LNCaP clone FGC (cell line): Measurements from ENCODE around the gene CEP131.

Experiments
- DNase-seq: peaks from one replicate; pipeline ENCODE4 v3.0.0-alpha.2; 2011; ENCODE audit warnings: low read depth
- H3K4me3 ChIP-seq: 2 replicates; pipeline ENCODE4 v1.5.1; 2011; ENCODE audit warnings: mild to moderate bottlenecking, low read depth, low read length, control low read depth
- TF ChIP-seq, protein P1 (sequence below): IDR thresholded peaks from 2 replicates; pipeline ENCODE4 v1.5.1; 2012; ENCODE audit warnings: mild to moderate bottlenecking; ENCODE audit not compliant: control insufficient read depth, insufficient read depth; ENCODE audit errors: extremely low read depth

Gene CEP131

DNA sequence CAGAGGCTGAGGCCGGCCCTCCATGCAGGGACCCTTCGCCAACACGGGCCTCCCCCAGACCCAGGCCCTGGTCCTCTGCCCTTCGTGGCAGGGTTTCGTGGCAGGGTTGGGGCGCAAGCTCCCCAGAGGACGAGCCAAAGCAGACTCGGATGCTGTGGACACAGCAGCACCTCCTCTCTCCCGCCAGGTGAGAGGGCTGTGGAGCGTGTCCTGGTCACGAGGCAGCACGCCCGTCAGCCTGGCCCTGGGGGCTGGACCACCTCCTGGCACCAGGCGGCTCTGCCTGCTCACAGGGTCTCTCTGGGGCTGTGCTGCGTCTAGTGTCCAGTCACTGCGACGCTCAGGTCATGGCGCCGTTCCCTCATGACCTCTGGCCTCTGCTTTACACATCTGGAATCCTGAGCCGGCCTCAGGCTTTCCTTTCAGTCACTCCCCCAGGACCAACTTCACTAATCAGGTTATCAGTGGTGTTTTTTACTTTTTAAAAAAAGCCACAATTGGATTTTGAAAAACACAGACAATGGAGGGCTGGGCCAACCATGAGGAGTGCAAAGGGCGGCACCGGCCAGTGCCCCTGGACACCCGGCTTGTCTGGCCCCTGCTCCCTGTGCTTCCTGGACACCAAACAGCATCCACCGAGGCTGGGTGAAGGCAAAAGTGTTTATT is 21.7 kb upstream of the CEP131 start:
- no peak overlapping the region for H3K4me3 ChIP-seq
- TF ChIP-seq, protein P1, sequence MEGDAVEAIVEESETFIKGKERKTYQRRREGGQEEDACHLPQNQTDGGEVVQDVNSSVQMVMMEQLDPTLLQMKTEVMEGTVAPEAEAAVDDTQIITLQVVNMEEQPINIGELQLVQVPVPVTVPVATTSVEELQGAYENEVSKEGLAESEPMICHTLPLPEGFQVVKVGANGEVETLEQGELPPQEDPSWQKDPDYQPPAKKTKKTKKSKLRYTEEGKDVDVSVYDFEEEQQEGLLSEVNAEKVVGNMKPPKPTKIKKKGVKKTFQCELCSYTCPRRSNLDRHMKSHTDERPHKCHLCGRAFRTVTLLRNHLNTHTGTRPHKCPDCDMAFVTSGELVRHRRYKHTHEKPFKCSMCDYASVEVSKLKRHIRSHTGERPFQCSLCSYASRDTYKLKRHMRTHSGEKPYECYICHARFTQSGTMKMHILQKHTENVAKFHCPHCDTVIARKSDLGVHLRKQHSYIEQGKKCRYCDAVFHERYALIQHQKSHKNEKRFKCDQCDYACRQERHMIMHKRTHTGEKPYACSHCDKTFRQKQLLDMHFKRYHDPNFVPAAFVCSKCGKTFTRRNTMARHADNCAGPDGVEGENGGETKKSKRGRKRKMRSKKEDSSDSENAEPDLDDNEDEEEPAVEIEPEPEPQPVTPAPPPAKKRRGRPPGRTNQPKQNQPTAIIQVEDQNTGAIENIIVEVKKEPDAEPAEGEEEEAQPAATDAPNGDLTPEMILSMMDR = no peak
- DNase-seq = no peak

DNA sequence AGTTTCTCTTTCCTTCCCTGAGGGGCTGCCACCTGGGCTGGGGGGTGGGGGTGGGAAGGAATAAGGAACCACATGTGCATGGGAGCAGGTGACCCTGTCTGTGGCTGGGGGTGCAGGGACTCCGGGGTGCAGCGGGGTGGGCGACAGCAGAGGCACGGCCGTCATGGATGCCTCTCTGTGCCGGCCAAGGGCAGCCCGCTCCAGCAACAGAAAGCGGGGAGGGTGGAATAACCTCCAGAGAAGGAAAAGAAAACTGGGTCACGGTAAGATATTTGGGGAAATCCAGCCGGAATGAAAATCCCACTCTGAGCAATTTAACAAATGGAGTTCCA is 20.5 kb upstream of the CEP131 start:
- TF ChIP-seq, protein P1 = no peak
- no peak overlapping the region for H3K4me3 ChIP-seq
- DNase-seq = no peak

DNA sequence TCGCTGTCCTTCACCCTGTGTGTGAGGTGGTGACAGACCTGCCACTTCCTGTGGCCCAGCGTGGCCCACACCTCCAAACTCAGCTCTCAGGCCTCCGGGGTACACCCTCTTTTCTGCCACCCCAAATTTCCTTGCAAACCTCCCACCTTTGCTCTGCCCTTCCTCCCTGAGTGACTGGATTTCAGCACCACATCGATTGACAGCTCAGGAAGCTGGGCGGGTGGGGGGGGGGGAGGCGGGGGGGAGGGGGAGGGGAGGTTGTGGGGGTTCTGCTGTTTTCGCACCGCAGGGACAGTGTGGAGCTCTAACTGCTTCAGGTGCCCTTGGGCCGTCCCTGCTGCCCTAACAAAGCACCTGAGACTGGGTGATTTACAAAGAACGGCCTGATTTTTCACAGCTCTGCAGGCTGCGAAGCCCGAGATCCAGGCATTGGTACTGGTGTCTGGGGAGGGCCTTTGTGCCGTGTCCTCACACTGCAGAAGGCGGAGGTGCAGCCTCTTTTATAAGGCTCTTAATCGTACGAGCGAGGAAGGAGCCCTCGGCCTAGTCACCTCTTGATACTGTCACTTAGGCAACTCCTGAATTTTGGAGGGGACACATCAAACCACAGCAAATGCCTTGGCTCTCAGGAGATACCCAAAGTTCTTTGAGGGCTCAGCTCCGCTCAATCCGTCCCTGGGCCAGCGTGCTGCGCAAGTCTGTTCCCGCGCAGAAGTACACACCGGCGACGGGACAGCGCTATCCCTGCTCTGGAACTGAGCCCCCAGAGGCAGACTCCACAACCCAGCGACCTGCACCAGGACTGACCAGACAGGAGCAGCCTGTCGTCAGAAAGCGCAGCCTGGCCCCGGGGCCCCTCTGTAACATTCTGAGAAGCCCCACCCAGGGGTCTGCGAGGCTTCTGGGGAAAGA is 19.9 kb upstream of the CEP131 start:
- TF ChIP-seq, protein P1 = no peak
- no peak for DNase-seq
- no peak overlapping the region for H3K4me3 ChIP-seq

- no peak for DNase-seq
- H3K4me3 ChIP-seq = no peak overlapping the region
- TF ChIP-seq, protein P1 = peak; percentile 63
Observed at GRCh38 chr17:81241648-81242420, 19.1 kb upstream of the CEP131 start.

- H3K4me3 ChIP-seq = no peak overlapping the region
- TF ChIP-seq, protein P1 = no peak
- DNase-seq = no peak
Observed at GRCh38 chr17:81241203-81241602, 18.4 kb upstream of the CEP131 start.

DNA sequence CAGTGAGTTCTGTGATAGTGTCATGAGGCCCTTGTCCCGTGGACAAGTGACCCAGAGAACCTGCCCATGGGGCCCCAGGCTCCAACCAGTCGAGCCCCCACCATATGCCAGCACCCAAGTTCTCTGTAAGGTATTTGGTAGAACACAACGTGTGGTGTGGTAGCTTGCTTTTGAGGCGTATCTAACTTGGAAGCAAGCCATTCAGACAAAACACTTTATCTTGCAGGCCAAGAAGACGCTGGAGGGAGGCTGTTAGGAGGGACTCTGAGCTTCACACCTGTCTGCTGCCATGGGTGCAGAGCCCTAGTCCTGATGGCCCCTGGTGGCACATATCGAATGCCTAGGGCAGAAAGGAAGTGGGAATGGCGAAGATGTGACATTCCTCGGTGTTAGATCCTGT is 18.0 kb upstream of the CEP131 start:
- TF ChIP-seq, protein P1 = no peak
- no peak for DNase-seq
- H3K4me3 ChIP-seq = peak overlapping the region; percentile 96; the same call in 1 of the 2 replicates
